ENCODE data around the gene ADH1B.

DNA sequence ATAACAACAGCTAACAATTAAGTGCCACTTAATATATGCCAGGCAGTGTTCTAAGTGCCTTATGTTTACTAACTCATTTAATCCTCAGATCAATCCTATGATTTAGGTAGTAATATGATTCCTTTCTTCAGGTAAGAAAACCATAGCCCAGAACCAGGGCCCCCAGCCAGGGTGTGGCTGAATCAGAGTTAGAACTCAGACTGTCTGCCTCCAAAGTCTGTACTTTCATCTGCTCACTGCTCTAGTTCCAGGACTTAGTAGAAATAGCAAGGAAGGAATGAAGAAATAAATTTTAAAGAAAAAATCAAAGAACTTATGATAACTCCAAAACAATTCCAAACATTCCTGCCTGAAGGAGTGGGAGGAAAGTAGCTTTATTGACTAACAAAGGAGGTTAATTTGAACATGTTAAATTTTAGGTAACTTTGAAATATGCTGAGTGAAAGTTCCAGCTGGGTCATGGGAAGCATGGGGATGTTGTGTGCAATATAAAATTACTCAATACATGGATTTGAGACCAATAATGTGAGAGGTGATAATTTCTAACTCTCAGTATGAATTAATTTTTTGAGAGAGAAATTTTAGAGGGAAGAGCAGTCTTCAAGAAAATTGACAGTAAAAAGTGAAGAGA lies 40.2 kb upstream of the ADH1B start:
- TF ChIP-seq POLR2A (IDR thresholded peaks at IDR 0.05; ENCODE audit: low read depth, low read length) (no peak), MAZ (IDR thresholded peaks at IDR 0.05; ENCODE audit: borderline replicate concordance, low read depth, low read length) (no peak), CEBPB (IDR thresholded peaks at IDR 0.05; ENCODE audit: low read depth, low read length) (no peak)
- TF ChIP-seq, protein P1, sequence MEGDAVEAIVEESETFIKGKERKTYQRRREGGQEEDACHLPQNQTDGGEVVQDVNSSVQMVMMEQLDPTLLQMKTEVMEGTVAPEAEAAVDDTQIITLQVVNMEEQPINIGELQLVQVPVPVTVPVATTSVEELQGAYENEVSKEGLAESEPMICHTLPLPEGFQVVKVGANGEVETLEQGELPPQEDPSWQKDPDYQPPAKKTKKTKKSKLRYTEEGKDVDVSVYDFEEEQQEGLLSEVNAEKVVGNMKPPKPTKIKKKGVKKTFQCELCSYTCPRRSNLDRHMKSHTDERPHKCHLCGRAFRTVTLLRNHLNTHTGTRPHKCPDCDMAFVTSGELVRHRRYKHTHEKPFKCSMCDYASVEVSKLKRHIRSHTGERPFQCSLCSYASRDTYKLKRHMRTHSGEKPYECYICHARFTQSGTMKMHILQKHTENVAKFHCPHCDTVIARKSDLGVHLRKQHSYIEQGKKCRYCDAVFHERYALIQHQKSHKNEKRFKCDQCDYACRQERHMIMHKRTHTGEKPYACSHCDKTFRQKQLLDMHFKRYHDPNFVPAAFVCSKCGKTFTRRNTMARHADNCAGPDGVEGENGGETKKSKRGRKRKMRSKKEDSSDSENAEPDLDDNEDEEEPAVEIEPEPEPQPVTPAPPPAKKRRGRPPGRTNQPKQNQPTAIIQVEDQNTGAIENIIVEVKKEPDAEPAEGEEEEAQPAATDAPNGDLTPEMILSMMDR (conservative IDR thresholded peaks at IDR 0.05; ENCODE audit: low read depth, low read length), result no peak
- TF ChIP-seq, protein P2, sequence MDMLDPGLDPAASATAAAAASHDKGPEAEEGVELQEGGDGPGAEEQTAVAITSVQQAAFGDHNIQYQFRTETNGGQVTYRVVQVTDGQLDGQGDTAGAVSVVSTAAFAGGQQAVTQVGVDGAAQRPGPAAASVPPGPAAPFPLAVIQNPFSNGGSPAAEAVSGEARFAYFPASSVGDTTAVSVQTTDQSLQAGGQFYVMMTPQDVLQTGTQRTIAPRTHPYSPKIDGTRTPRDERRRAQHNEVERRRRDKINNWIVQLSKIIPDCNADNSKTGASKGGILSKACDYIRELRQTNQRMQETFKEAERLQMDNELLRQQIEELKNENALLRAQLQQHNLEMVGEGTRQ (IDR thresholded peaks at IDR 0.05; ENCODE audit: low read depth, low read length), result no peak
